ENCODE measurements around the gene LIF.

DNA sequence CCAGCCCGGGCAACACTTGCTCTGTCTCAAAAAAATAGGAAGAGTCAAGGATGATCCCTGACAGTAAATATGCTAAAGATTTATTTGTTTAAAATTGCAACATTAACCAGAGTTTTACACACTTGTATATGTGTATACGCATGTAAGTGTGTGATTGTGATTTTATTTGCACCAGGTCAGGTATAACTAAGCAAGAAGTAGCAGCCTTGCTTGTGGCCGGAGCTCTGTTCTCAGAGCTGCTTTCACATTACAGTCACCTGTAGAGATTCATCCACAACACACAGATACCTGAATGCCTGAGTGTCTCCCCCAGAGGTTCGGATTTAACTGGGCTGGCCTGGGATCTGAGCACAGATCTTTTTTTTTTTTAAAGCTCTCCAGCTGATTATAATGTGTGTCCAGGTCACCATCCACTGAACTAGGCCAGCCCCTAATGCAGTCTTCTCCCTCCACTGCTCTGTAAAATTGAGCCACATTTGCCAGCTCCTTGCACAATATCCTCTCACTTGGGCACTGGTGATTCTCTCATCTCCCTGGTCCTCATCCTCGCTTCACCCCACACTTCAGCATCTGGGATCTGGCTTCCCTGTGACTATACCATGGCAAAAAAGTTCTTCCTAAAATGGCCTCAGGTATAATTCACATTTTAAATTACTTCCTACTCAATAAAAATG lies 48.3 kb downstream of the LIF start:
- TF ChIP-seq FOS (IDR thresholded peaks at IDR 0.05; ENCODE audit: low read depth, low read length) = no peak
- TF ChIP-seq POLR2A (IDR thresholded peaks at IDR 0.05; ENCODE audit: low read depth, low read length) = peak; percentile 87
- TF ChIP-seq, protein P1, sequence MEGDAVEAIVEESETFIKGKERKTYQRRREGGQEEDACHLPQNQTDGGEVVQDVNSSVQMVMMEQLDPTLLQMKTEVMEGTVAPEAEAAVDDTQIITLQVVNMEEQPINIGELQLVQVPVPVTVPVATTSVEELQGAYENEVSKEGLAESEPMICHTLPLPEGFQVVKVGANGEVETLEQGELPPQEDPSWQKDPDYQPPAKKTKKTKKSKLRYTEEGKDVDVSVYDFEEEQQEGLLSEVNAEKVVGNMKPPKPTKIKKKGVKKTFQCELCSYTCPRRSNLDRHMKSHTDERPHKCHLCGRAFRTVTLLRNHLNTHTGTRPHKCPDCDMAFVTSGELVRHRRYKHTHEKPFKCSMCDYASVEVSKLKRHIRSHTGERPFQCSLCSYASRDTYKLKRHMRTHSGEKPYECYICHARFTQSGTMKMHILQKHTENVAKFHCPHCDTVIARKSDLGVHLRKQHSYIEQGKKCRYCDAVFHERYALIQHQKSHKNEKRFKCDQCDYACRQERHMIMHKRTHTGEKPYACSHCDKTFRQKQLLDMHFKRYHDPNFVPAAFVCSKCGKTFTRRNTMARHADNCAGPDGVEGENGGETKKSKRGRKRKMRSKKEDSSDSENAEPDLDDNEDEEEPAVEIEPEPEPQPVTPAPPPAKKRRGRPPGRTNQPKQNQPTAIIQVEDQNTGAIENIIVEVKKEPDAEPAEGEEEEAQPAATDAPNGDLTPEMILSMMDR (conservative IDR thresholded peaks at IDR 0.05; ENCODE audit: low read depth, low read length) = no peak
- peak; percentile 83 for TF ChIP-seq CEBPB (IDR thresholded peaks at IDR 0.05; ENCODE audit: low read depth, low read length)
- TF ChIP-seq RCOR1 (IDR thresholded peaks at IDR 0.05; ENCODE audit: insufficient replicate concordance, low read length) = no peak
- TF ChIP-seq, protein P2, sequence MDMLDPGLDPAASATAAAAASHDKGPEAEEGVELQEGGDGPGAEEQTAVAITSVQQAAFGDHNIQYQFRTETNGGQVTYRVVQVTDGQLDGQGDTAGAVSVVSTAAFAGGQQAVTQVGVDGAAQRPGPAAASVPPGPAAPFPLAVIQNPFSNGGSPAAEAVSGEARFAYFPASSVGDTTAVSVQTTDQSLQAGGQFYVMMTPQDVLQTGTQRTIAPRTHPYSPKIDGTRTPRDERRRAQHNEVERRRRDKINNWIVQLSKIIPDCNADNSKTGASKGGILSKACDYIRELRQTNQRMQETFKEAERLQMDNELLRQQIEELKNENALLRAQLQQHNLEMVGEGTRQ (IDR thresholded peaks at IDR 0.05; ENCODE audit: low read depth, low read length) = no peak
- TF ChIP-seq MXI1 (IDR thresholded peaks at IDR 0.05; ENCODE audit: borderline replicate concordance, low read depth, low read length) = no peak
- TF ChIP-seq SMC3 (IDR thresholded peaks at IDR 0.05; ENCODE audit: low read depth, low read length) = no peak
- TF ChIP-seq NFE2L2 (IDR thresholded peaks at IDR 0.05; ENCODE audit: low read depth, low read length) = no peak
- no peak for TF ChIP-seq MAFK (IDR thresholded peaks at IDR 0.05; ENCODE audit: low read depth, low read length)
